Peyer's patch (tissue), 4 donors: ENCODE results near the gene NECTIN3.

Source experiments
- POLR2A ChIP-seq, 2 donors: fragments of 450-650 bp; IDR thresholded peaks; one replicate each; pipeline ENCODE4 v1.5.1; 2017; ENCODE audit warnings: antibody characterized with exemption in 2 of 2, mild to moderate bottlenecking in 2 of 2, moderate library complexity in 2 of 2
- TF ChIP-seq, protein P1 (sequence below), 6 experiments: fragments of 450-650 bp in 4 of 6; fragments of 200-600 bp in 2 of 6; sonication (generic) in 1 of 6; IDR thresholded peaks; one replicate each; pipeline ENCODE4 v1.5.1; 2017 to 2019; ENCODE audit warnings: antibody characterized with exemption in 6 of 6, mild to moderate bottlenecking in 3 of 6, moderate library complexity in 1 of 6

DNA sequence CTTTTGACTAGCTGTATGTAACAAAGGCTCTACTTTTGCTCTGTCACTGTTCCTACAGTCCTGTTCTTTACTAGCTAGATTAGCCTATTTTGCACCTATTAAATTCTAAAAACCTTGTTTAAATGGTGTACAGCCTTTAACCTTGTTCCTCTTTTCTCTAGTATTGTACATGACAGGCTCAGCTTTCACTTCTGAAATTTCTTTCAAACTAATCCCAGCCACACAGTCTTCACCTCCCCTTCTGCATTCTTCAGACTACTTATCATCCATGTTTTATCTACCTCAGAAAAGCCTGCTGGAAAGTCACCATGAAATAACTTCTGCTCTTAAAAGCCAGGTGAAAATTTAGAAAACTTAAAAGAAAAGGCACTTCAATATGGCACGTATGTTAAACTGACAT, 122.4 kb downstream of the NECTIN3 start:
- TF ChIP-seq, protein P1, sequence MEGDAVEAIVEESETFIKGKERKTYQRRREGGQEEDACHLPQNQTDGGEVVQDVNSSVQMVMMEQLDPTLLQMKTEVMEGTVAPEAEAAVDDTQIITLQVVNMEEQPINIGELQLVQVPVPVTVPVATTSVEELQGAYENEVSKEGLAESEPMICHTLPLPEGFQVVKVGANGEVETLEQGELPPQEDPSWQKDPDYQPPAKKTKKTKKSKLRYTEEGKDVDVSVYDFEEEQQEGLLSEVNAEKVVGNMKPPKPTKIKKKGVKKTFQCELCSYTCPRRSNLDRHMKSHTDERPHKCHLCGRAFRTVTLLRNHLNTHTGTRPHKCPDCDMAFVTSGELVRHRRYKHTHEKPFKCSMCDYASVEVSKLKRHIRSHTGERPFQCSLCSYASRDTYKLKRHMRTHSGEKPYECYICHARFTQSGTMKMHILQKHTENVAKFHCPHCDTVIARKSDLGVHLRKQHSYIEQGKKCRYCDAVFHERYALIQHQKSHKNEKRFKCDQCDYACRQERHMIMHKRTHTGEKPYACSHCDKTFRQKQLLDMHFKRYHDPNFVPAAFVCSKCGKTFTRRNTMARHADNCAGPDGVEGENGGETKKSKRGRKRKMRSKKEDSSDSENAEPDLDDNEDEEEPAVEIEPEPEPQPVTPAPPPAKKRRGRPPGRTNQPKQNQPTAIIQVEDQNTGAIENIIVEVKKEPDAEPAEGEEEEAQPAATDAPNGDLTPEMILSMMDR (IDR thresholded peaks at IDR 0.05): no peak
- TF ChIP-seq POLR2A (IDR thresholded peaks at IDR 0.05): no peak
